ENCODE measurements around the gene SGCA. TPM values are rescaled to one million over a fixed set of nuclear protein-coding genes. Genes with fewer than 3 reads are reported as not detected.
A peak's percentile ranks its signal among the peaks of the same experiment; 100 is the strongest.

The SGCA gene
- total and polyA plus RNA-seq, 2 of the 13 experiments (the other 11 are each of a cell fraction or from before 2014, with no cell fraction given): not detected

GRCh38 chr17:50148226-50149090 lies 17.3 kb upstream of the SGCA start (continued):
- TF ChIP-seq, protein P1, sequence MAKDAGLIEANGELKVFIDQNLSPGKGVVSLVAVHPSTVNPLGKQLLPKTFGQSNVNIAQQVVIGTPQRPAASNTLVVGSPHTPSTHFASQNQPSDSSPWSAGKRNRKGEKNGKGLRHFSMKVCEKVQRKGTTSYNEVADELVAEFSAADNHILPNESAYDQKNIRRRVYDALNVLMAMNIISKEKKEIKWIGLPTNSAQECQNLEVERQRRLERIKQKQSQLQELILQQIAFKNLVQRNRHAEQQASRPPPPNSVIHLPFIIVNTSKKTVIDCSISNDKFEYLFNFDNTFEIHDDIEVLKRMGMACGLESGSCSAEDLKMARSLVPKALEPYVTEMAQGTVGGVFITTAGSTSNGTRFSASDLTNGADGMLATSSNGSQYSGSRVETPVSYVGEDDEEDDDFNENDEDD (CRISPR knock-in tag; IDR thresholded peaks at IDR 0.05; ENCODE audit: borderline replicate concordance): no peak; the same call in 1 of the 2 replicates
- TF ChIP-seq ELF4 (CRISPR knock-in tag; IDR thresholded peaks at IDR 0.05; ENCODE audit: borderline replicate concordance) (no peak), PHB2 (IDR thresholded peaks at IDR 0.05; ENCODE audit: partially characterized antibody) (no peak), ZNF772 (CRISPR knock-in tag; IDR thresholded peaks at IDR 0.05) (no peak), ARID4A (CRISPR knock-in tag; IDR thresholded peaks at IDR 0.05; ENCODE audit: borderline replicate concordance) (peak; percentile 66), ZFP82 (CRISPR knock-in tag; IDR thresholded peaks at IDR 0.05; ENCODE audit: borderline replicate concordance) (no peak), MEF2D (CRISPR knock-in tag; IDR thresholded peaks at IDR 0.05) (0 out of 2 replicates have a peak, but pooled peaks have one; percentile 20), SCMH1 (CRISPR knock-in tag; IDR thresholded peaks at IDR 0.05; ENCODE audit: borderline replicate concordance) (no peak), ZNF891 (CRISPR knock-in tag; IDR thresholded peaks at IDR 0.05) (0 out of 2 replicates have a peak, but pooled peaks have one; percentile 10), PCBP1 (IDR thresholded peaks at IDR 0.05; ENCODE audit: borderline replicate concordance, low read depth, low read length) (no peak), ZNF329 (CRISPR knock-in tag; IDR thresholded peaks at IDR 0.05; ENCODE audit: low read depth) (no peak), NFATC3 (CRISPR knock-in tag; IDR thresholded peaks at IDR 0.05) (0 out of 2 replicates have a peak, but pooled peaks have one; percentile 53), FLYWCH1 (CRISPR knock-in tag; IDR thresholded peaks at IDR 0.05) (no peak)
- TF ChIP-seq, protein P2, sequence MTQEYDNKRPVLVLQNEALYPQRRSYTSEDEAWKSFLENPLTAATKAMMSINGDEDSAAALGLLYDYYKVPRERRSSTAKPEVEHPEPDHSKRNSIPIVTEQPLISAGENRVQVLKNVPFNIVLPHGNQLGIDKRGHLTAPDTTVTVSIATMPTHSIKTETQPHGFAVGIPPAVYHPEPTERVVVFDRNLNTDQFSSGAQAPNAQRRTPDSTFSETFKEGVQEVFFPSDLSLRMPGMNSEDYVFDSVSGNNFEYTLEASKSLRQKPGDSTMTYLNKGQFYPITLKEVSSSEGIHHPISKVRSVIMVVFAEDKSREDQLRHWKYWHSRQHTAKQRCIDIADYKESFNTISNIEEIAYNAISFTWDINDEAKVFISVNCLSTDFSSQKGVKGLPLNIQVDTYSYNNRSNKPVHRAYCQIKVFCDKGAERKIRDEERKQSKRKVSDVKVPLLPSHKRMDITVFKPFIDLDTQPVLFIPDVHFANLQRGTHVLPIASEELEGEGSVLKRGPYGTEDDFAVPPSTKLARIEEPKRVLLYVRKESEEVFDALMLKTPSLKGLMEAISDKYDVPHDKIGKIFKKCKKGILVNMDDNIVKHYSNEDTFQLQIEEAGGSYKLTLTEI (CRISPR knock-in tag; conservative IDR thresholded peaks at IDR 0.05): no peak
- TF ChIP-seq, protein P3, sequence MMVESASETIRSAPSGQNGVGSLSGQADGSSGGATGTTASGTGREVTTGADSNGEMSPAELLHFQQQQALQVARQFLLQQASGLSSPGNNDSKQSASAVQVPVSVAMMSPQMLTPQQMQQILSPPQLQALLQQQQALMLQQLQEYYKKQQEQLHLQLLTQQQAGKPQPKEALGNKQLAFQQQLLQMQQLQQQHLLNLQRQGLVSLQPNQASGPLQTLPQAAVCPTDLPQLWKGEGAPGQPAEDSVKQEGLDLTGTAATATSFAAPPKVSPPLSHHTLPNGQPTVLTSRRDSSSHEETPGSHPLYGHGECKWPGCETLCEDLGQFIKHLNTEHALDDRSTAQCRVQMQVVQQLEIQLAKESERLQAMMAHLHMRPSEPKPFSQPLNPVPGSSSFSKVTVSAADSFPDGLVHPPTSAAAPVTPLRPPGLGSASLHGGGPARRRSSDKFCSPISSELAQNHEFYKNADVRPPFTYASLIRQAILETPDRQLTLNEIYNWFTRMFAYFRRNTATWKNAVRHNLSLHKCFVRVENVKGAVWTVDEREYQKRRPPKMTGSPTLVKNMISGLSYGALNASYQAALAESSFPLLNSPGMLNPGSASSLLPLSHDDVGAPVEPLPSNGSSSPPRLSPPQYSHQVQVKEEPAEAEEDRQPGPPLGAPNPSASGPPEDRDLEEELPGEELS (CRISPR knock-in tag; IDR thresholded peaks at IDR 0.05): no peak
- TF ChIP-seq, protein P4, sequence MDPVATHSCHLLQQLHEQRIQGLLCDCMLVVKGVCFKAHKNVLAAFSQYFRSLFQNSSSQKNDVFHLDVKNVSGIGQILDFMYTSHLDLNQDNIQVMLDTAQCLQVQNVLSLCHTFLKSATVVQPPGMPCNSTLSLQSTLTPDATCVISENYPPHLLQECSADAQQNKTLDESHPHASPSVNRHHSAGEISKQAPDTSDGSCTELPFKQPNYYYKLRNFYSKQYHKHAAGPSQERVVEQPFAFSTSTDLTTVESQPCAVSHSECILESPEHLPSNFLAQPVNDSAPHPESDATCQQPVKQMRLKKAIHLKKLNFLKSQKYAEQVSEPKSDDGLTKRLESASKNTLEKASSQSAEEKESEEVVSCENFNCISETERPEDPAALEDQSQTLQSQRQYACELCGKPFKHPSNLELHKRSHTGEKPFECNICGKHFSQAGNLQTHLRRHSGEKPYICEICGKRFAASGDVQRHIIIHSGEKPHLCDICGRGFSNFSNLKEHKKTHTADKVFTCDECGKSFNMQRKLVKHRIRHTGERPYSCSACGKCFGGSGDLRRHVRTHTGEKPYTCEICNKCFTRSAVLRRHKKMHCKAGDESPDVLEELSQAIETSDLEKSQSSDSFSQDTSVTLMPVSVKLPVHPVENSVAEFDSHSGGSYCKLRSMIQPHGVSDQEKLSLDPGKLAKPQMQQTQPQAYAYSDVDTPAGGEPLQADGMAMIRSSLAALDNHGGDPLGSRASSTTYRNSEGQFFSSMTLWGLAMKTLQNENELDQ (CRISPR knock-in tag; IDR thresholded peaks at IDR 0.05; ENCODE audit: borderline replicate concordance): no peak
